Stimulated activated CD4-positive, alpha-beta T cell treated with anti-CD3 and anti-CD28 coated beads, Interleukin-15, amount 100 ng/mL, for 24 hours (primary cell): ENCODE measurements around the gene NUP42.
A peak's percentile ranks its signal among the peaks of the same experiment; 100 is the strongest.
"Not testable (repeated sequence)": the region's sequence is repeated elsewhere in the genome, so short reads cannot be mapped to it uniquely, and the experiment has no call there.

ENCODE experiments used
- DNase-seq: peaks from one replicate; pipeline ENCODE4 v3.0.0-alpha.2; 2020

NUP42 gene, protein sequence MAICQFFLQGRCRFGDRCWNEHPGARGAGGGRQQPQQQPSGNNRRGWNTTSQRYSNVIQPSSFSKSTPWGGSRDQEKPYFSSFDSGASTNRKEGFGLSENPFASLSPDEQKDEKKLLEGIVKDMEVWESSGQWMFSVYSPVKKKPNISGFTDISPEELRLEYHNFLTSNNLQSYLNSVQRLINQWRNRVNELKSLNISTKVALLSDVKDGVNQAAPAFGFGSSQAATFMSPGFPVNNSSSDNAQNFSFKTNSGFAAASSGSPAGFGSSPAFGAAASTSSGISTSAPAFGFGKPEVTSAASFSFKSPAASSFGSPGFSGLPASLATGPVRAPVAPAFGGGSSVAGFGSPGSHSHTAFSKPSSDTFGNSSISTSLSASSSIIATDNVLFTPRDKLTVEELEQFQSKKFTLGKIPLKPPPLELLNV

GRCh38 chr7:23181684-23182553 lies at the start of gene NUP42:
TSS of gene NUP42 (plus strand) at chr7:23182048. CDS start at chr7:23182086, 38 bp downstream.
- DNase-seq, result peak; percentile 97

- no peak for DNase-seq
Observed at GRCh38 chr7:23133797-23134196, 48.1 kb upstream of the NUP42 start.

GRCh38 chr7:23135755-23136154 lies 46.1 kb upstream of the NUP42 start:
- no peak for DNase-seq

- no peak for DNase-seq
Observed at GRCh38 chr7:23136216-23136615, 45.6 kb upstream of the NUP42 start.

- DNase-seq, result no peak
Observed at GRCh38 chr7:23157679-23158078, 24.2 kb upstream of the NUP42 start.

DNA sequence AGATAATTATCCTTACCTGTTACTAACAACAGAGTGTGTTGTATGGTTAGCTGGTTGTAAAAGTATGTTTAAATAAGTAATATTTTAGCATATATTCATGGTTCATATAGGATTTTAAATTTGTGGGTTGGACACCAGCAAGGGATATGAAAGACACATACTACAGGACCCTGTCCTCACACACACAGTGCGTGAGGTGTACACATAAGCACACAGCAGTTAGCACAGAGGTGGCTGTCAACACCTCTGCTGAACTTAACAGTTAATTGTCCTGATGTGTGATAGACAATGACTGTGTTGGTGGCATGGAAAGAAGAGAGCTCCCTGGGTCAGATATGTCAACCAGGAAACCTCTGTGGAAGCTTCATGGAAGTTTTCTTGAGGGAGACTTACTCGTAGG lies 23.3 kb upstream of the NUP42 start:
- no peak for DNase-seq

GRCh38 chr7:23161482-23161881 lies 20.4 kb upstream of the NUP42 start:
- DNase-seq, result no peak

DNA sequence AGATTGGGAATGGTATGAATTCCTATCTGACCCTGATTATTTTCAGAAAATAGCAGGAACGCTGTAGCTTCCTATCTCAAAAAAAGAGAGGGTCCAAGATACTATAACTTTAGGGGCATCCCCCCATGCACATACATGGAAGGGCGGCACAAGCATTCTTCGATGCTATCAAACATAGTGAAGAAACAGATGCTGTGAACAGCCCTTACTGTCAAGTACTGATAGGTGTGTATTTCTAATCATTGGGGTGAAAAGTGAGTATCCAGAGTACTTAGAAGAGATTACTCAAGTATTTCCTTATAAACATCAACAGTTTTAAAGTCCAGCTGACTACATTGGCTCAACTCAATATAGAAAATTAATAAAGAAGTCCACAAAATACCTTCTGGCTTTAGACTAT lies 17.0 kb upstream of the NUP42 start:
- DNase-seq, result no peak

- DNase-seq, result no peak
Observed at GRCh38 chr7:23165316-23165715, 16.5 kb upstream of the NUP42 start.

GRCh38 chr7:23167691-23168090 lies 14.2 kb upstream of the NUP42 start:
- DNase-seq, result no peak

- DNase-seq, result no peak
Observed at GRCh38 chr7:23168111-23168885, 13.6 kb upstream of the NUP42 start.

- no peak for DNase-seq
Observed at GRCh38 chr7:23175938-23176337, 5.9 kb upstream of the NUP42 start.

- no peak for DNase-seq
Observed at GRCh38 chr7:23183279-23184012, 1.6 kb downstream of the NUP42 start.

- DNase-seq, result no peak
Observed at GRCh38 chr7:23184291-23184690, 2.4 kb downstream of the NUP42 start.

DNA sequence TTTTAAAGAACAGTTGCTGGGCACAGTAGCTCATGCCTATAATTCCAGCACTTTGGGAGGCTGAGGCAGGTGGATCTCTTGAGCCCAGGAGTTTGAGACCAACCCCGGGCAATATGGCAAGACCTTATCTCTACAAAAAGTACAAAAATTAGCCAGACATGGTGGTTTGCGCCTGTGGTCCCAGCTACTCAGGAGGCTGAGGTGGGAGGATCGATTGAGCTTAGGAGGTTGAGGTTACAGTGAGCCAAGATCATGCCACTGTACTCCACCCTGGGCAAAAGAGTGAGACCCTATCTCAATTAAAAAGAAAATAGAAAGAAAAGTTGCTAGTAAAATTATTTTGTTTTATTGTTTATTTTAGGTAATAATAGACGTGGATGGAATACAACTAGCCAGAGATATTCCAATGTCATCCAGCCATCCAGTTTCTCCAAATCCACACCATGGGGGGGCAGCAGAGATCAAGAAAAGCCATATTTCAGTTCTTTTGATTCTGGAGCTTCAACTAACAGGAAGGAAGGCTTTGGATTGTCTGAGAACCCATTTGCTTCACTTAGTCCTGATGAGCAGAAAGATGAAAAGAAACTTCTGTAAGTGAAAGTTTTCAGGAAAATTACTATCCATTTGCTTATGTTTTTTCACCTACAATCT lies 3.0 kb downstream of the NUP42 start:
- DNase-seq, result peak; percentile 23

DNA sequence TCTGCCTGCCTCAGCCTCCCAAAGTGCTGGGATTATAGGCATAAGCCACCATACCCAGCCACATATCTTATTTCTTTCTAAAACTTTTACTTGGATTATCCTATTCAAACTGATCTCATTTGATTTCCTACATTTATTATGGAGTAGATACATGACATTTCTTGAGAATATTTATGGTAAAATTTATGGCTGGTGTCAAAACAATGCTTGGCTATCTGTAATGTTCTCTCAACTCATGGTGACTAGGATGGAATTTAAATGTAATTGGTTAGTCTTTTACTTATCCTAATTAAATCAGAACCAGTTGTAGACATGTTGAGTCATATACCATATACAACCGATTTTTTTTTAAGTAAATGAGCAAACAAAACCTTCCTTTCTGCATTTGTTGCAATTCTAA lies 4.1 kb downstream of the NUP42 start:
- no peak for DNase-seq

- no peak for DNase-seq
Observed at GRCh38 chr7:23191022-23191421, 9.2 kb downstream of the NUP42 start.

- DNase-seq, result not testable (repeated sequence)
Observed at GRCh38 chr7:23193650-23194227, 11.9 kb downstream of the NUP42 start.

DNA sequence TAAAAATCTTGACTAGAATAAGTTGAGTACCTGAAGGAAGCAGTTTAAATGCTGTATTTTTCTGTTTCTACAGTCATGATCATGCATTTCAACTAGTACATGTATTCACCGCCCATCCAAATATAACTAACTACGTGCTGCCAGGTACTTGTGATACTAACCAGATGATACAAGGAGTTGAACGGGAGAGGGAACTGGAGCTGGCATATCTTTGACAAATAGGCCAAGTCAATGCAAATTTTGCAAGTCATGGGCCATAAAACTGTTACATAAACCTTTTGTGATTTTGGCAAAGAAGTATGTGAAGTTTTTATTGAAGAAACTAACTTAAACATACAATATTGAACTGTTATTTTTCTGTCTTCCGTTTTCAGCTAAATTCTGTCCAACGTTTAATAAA lies 14.5 kb downstream of the NUP42 start:
- no peak for DNase-seq

GRCh38 chr7:23197745-23198144 lies 15.9 kb downstream of the NUP42 start:
- not testable (repeated sequence) for DNase-seq

DNA sequence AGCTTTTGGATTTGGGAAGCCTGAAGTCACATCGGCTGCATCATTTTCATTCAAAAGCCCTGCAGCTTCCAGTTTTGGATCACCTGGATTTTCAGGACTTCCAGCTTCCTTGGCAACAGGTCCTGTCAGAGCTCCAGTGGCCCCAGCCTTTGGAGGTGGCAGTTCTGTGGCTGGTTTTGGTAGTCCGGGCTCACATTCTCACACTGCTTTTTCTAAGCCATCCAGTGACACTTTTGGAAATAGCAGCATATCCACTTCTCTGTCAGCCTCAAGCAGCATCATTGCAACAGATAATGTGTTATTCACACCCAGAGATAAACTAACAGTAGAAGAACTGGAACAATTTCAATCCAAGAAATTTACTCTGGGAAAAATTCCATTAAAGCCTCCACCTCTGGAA lies 18.5 kb downstream of the NUP42 start:
- no peak for DNase-seq

GRCh38 chr7:23204241-23204640 lies 22.4 kb downstream of the NUP42 start:
- DNase-seq, result no peak
